Caco-2 (cell line): ENCODE measurements around the gene PIAS2. TPM values are rescaled to one million over a fixed set of nuclear protein-coding genes. Genes with fewer than 3 reads are reported as not detected.

Source experiments
- BruUV-seq: library from RNA; stranded (reverse); fragments of 400-500 nt; replicated peaks from 2 replicates; lab custom pipeline; 2021; lab: Mats Ljungman, UMichigan
- CTCF ChIA-PET: fragments of 300-600 bp; sonication (Branson Sonifier 250); formaldehyde crosslinking; loops from one replicate; lab custom pipeline; 2022; ENCODE audit warnings: antibody characterized with exemption; lab: Charles Lee
- POLR2A ChIA-PET: fragments of 300-600 bp; sonication (Branson Sonifier 250); formaldehyde crosslinking; loops from one replicate; lab custom pipeline; 2022; ENCODE audit warnings: antibody characterized with exemption; lab: Charles Lee
- DNase-seq, 2 experiments: peaks; one replicate each; pipeline versions ENCODE4 v3.0.0 to v3.0.0-alpha.2; 2020 to 2022
- H3K27me3 ChIP-seq: replicated peaks from 2 replicates; pipeline ENCODE4 v1.6.0; 2011; ENCODE audit warnings: low read length; ENCODE audit not compliant: control insufficient read depth, insufficient read depth
- H3K36me3 ChIP-seq: 2 replicates; pipeline ENCODE4 v1.5.1; 2011; ENCODE audit warnings: low read length; ENCODE audit not compliant: control insufficient read depth, insufficient read depth
- H3K4me1 ChIP-seq: fragments of 250-450 bp; sonication (Bioruptor Pico); 2 replicates; pipeline ENCODE4 v1.5.1; 2020; ENCODE audit warnings: mild to moderate bottlenecking
- H3K4me3 ChIP-seq: 2 replicates; pipeline ENCODE4 v1.5.1; 2011; ENCODE audit warnings: low read depth, mild to moderate bottlenecking, control low read depth, low read length
- H3K9me3 ChIP-seq: fragments of 250-450 bp; sonication (Bioruptor Pico); 2 replicates; pipeline ENCODE4 v1.5.1; 2020; ENCODE audit warnings: mild to moderate bottlenecking, moderate library complexity
- H3K27ac Mint-ChIP-seq: one replicate; pipeline ENCODE4 v1.8.0; 2022; ENCODE audit warnings: mixed read lengths; ENCODE audit not compliant: unreplicated experiment
- H3K27me3 Mint-ChIP-seq: one replicate; pipeline ENCODE4 v1.8.0; 2022; ENCODE audit warnings: mixed read lengths; ENCODE audit not compliant: insufficient read depth, unreplicated experiment
- H3K36me3 Mint-ChIP-seq: one replicate; pipeline ENCODE4 v1.8.0; 2022; ENCODE audit warnings: mild to moderate bottlenecking, mixed read lengths; ENCODE audit not compliant: insufficient read depth, unreplicated experiment
- H3K4me1 Mint-ChIP-seq: one replicate; pipeline ENCODE4 v1.8.0; 2022; ENCODE audit warnings: low read depth, mixed read lengths; ENCODE audit not compliant: unreplicated experiment
- H3K4me3 Mint-ChIP-seq: one replicate; pipeline ENCODE4 v1.8.0; 2022; ENCODE audit warnings: mild to moderate bottlenecking, moderate library complexity, mixed read lengths; ENCODE audit not compliant: unreplicated experiment
- H3K9me3 Mint-ChIP-seq: one replicate; pipeline ENCODE4 v1.8.0; 2022; ENCODE audit warnings: mixed read lengths; ENCODE audit not compliant: unreplicated experiment
- intact Hi-C: fragments of 100-400 bp; cut with micrococcal nuclease; formaldehyde crosslinking; loops from one replicate; pipeline ENCODE4 v1.10.0; 2022; ENCODE audit not compliant: unreplicated experiment
- total RNA-seq: library from RNA; stranded (reverse); gene quantifications from 2 replicates; pipeline ENCODE4 v1.2.3, GENCODE V29; 2022
- TF ChIP-seq, protein P1 (sequence below), 2 experiments: fragments of 200-600 bp in 1 of 2; IDR thresholded peaks; 1 replicate in 1 of 2; 2 replicates in 1 of 2; pipeline versions ENCODE4 v1.5.1 to v1.8.0; 2011 to 2022; ENCODE audit warnings: antibody characterized with exemption in 1 of 2, control low read depth in 1 of 2, inconsistent platforms in 1 of 2, low read depth in 1 of 2, low read length in 1 of 2, mild to moderate bottlenecking in 1 of 2, moderate library complexity in 1 of 2; ENCODE audit not compliant: insufficient read depth in 1 of 2, severe bottlenecking in 1 of 2, unreplicated experiment in 1 of 2

The PIAS2 gene
- total RNA-seq, 1 experiment from 2014 or later: 16.2 TPM

DNA sequence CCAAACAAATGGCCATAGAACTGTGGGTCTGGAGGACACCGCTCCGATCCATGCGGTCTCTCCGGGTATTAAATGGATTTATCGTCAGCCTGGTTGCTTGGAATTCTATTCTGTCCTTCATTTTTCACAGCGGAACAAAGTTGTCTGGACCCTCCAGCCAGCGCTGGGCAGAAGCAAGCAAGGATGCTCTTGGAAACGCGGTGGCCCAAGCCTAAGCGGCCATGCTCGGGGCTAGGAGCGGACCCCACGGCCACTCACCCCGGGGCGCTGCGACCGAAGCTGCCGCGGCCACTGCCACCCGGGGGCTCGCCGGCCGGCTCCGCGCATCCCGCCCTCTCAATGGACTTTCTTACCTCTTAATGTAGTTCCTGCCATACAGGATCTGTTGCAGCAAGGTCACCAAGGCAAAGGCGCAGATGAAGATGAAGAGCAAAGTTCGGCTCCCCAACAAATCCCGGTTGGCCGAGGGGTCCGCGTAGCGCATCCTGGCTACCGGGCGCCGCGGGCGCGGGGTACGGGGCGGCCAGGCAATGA lies 161.2 kb downstream of the PIAS2 start:
- TF ChIP-seq, protein P1, sequence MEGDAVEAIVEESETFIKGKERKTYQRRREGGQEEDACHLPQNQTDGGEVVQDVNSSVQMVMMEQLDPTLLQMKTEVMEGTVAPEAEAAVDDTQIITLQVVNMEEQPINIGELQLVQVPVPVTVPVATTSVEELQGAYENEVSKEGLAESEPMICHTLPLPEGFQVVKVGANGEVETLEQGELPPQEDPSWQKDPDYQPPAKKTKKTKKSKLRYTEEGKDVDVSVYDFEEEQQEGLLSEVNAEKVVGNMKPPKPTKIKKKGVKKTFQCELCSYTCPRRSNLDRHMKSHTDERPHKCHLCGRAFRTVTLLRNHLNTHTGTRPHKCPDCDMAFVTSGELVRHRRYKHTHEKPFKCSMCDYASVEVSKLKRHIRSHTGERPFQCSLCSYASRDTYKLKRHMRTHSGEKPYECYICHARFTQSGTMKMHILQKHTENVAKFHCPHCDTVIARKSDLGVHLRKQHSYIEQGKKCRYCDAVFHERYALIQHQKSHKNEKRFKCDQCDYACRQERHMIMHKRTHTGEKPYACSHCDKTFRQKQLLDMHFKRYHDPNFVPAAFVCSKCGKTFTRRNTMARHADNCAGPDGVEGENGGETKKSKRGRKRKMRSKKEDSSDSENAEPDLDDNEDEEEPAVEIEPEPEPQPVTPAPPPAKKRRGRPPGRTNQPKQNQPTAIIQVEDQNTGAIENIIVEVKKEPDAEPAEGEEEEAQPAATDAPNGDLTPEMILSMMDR (IDR thresholded peaks at IDR 0.05; ENCODE audit: insufficient read depth in 1 of 2, low read depth in 1 of 2, low read length in 1 of 2, severe bottlenecking in 1 of 2, unreplicated experiment in 1 of 2): no peak
- ChIA-PET CTCF (no interaction called here), POLR2A (no interaction called here)
- Histone ChIP-seq H3K4me3 (no peak overlapping the region), H3K36me3 (no peaks in the 10 kb centered on the region), H3K4me1 (no peaks in the 10 kb centered on the region), H3K9me3 (no peaks in the 10 kb centered on the region), H3K27me3 (no peaks in the 10 kb centered on the region)
- Mint-ChIP-seq H3K27me3 (peaks cover 7% of the 10 kb centered on the region), H3K27ac (no peak overlapping the region), H3K9me3 (no peaks in the 10 kb centered on the region), H3K4me1 (no peaks in the 10 kb centered on the region), H3K4me3 (no peak overlapping the region), H3K36me3 (no peaks in the 10 kb centered on the region)
- no TSS peak for BruUV-seq
- intact Hi-C loops: no loop called here
- DNase-seq: no peak

DNA sequence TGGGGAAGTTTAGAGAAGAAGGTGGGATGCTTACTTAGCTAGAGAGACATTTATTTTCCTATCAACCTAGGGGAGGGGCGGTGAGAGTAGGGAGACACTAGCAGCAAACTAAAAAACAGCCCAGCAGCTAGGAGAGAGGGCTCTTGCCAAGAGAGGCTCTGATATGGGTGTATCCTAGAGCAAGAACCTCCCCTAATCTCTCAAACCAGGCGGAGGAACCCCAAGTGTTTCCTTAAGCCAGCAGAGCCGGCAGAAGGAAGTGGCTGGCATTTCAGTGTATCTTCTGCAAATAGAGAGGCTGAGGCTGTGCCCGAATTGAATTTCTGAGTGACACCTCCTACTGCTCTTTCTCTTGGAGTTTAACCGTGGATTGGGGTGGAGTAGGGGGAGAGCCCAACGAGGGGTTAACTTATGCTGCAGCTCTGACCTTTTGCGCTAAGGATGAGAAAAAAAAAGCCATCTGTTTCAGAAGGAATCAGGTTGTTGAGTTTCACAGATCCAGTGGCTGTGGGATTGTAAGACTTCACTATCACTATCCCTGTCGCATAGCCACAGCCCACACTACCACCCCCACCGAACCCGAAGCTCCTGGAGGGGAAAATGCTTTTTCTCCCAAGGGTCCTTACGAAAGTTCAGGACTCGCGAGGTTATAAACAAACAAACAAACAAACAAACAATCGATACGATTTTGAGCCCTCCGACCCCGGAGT lies 161.8 kb downstream of the PIAS2 start:
- Mint-ChIP-seq H3K27ac (no peak overlapping the region), H3K36me3 (no peaks in the 10 kb centered on the region), H3K4me3 (no peak overlapping the region), H3K9me3 (no peaks in the 10 kb centered on the region), H3K27me3 (peaks cover 12% of the 10 kb centered on the region), H3K4me1 (no peaks in the 10 kb centered on the region)
- TF ChIP-seq, protein P1 (IDR thresholded peaks at IDR 0.05; ENCODE audit: insufficient read depth in 1 of 2, low read depth in 1 of 2, low read length in 1 of 2, severe bottlenecking in 1 of 2, unreplicated experiment in 1 of 2): no peak
- no peak for DNase-seq
- intact Hi-C loops: no loop called here
- Histone ChIP-seq H3K4me3 (no peak overlapping the region), H3K9me3 (no peaks in the 10 kb centered on the region), H3K36me3 (no peaks in the 10 kb centered on the region), H3K4me1 (no peaks in the 10 kb centered on the region), H3K27me3 (no peaks in the 10 kb centered on the region)
- ChIA-PET CTCF (no interaction called here), POLR2A (no interaction called here)
- BruUV-seq: no TSS peak

DNA sequence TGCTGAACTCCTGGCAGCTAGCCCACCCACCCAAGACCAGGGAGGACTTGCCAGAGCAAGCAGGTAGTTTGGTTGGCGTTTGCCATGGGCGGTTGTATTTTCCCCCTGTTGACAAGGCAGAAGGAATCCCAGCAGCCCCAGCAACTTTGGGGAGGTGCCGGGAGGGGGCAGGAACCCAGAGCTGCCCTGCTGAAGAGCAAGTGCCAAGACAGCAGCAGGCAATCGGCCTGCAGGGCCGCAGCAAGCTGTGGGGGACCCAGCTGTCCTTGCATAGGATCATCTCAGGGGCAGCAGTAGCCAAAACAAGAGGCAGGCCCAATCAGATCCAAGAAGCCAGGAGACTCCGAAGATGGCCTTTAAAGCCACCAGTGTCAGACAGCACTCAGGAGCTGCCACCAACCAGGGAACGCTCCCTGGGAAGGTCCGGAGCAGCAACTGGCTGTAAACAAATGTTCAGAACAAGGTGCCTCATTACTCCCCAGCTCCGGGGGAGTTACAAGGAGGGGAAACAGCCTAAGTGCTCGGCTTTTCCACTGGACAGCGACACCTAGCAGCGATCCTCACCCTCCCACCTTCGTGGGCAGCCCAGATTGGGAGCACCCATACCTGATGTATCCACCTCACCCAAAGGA lies 162.5 kb downstream of the PIAS2 start:
- Mint-ChIP-seq H3K9me3 (no peaks in the 10 kb centered on the region), H3K4me3 (no peak overlapping the region), H3K4me1 (no peaks in the 10 kb centered on the region), H3K27ac (no peak overlapping the region), H3K36me3 (no peaks in the 10 kb centered on the region), H3K27me3 (peaks cover 13% of the 10 kb centered on the region)
- intact Hi-C loops: no loop called here
- no peaks in the 10 kb centered on the region for H3K9me3 ChIP-seq
- H3K27me3 ChIP-seq: no peaks in the 10 kb centered on the region
- no peak for DNase-seq
- ChIA-PET POLR2A (no interaction called here), CTCF (no interaction called here)
- BruUV-seq: no TSS peak
- H3K4me1 ChIP-seq: no peaks in the 10 kb centered on the region
- no peaks in the 10 kb centered on the region for H3K36me3 ChIP-seq
- TF ChIP-seq, protein P1 (IDR thresholded peaks at IDR 0.05; ENCODE audit: insufficient read depth in 1 of 2, low read depth in 1 of 2, low read length in 1 of 2, severe bottlenecking in 1 of 2, unreplicated experiment in 1 of 2): no peak
- no peak overlapping the region for H3K4me3 ChIP-seq
